Activated naive CD8-positive, alpha-beta T cell treated with anti-CD3 and anti-CD28 coated beads for 36 hours (primary cell): ENCODE measurements around the gene EPN1. TPM values are rescaled to one million over a fixed set of nuclear protein-coding genes. Genes with fewer than 3 reads are reported as not detected.

Experiments used
- DNase-seq: peaks from one replicate; pipeline ENCODE4 v3.0.0; 2021
- H3K27ac Mint-ChIP-seq: one replicate; pipeline ENCODE4 v1.8.0; 2022; ENCODE audit warnings: mild to moderate bottlenecking, moderate library complexity, mixed read lengths
- H3K27me3 Mint-ChIP-seq: one replicate; pipeline ENCODE4 v1.8.0; 2022; ENCODE audit warnings: mild to moderate bottlenecking, mixed read lengths
- H3K36me3 Mint-ChIP-seq: one replicate; pipeline ENCODE4 v1.8.0; 2021; ENCODE audit warnings: mild to moderate bottlenecking, mixed read lengths
- H3K4me1 Mint-ChIP-seq: one replicate; pipeline ENCODE4 v1.8.0; 2021; ENCODE audit warnings: mixed read lengths
- H3K4me3 Mint-ChIP-seq: one replicate; pipeline ENCODE4 v1.8.0; 2022; ENCODE audit warnings: mild to moderate bottlenecking, moderate library complexity, mixed read lengths
- H3K9me3 Mint-ChIP-seq: one replicate; pipeline ENCODE4 v1.8.0; 2022; ENCODE audit warnings: mixed read lengths
- total RNA-seq, 2 experiments: library from RNA; stranded (reverse); gene quantifications; one replicate each; pipeline ENCODE4 v1.2.3, GENCODE V29; 2021

Gene EPN1
- total RNA-seq, 2 experiments from 2014 or later: 37.1 to 39.5 TPM

GRCh38 chr19:55676889-55677505 lies 2.0 kb downstream of the EPN1 start:
- Mint-ChIP-seq H3K27ac (peak overlapping the region; percentile 52), H3K9me3 (no peaks in the 10 kb centered on the region), H3K4me1 (peaks cover 52% of the 10 kb centered on the region), H3K4me3 (peak overlapping the region; percentile 100), H3K27me3 (no peaks in the 10 kb centered on the region), H3K36me3 (peaks cover 38% of the 10 kb centered on the region)
- DNase-seq: no peak

- no peaks in the 10 kb centered on the region for H3K27me3 Mint-ChIP-seq
- H3K4me1 Mint-ChIP-seq: peaks cover 47% of the 10 kb centered on the region
- no peak overlapping the region for H3K4me3 Mint-ChIP-seq
- DNase-seq: no peak
- peaks cover 35% of the 10 kb centered on the region for H3K36me3 Mint-ChIP-seq
- peak overlapping the region; percentile 2 for H3K27ac Mint-ChIP-seq
- no peaks in the 10 kb centered on the region for H3K9me3 Mint-ChIP-seq
Measured at GRCh38 chr19:55677572-55678028, 2.6 kb downstream of the EPN1 start.

- Mint-ChIP-seq H3K4me1 (peaks cover 47% of the 10 kb centered on the region), H3K27ac (peak overlapping the region; percentile 2), H3K27me3 (no peaks in the 10 kb centered on the region), H3K4me3 (no peak overlapping the region), H3K36me3 (peaks cover 35% of the 10 kb centered on the region), H3K9me3 (no peaks in the 10 kb centered on the region)
- no peak for DNase-seq
Measured at GRCh38 chr19:55678121-55678671, 3.2 kb downstream of the EPN1 start.

- H3K9me3 Mint-ChIP-seq: no peaks in the 10 kb centered on the region
- H3K4me1 Mint-ChIP-seq: peaks cover 39% of the 10 kb centered on the region
- no peak overlapping the region for H3K4me3 Mint-ChIP-seq
- H3K27me3 Mint-ChIP-seq: no peaks in the 10 kb centered on the region
- H3K27ac Mint-ChIP-seq: no peak overlapping the region
- no peak for DNase-seq
- H3K36me3 Mint-ChIP-seq: peaks cover 33% of the 10 kb centered on the region
Measured at GRCh38 chr19:55679343-55680257, 4.6 kb downstream of the EPN1 start.

- peaks cover 31% of the 10 kb centered on the region for H3K36me3 Mint-ChIP-seq
- no peak overlapping the region for H3K27ac Mint-ChIP-seq
- H3K4me1 Mint-ChIP-seq: peaks cover 38% of the 10 kb centered on the region
- no peaks in the 10 kb centered on the region for H3K9me3 Mint-ChIP-seq
- H3K27me3 Mint-ChIP-seq: no peaks in the 10 kb centered on the region
- H3K4me3 Mint-ChIP-seq: no peak overlapping the region
- no peak for DNase-seq
Measured at GRCh38 chr19:55680339-55681130, 5.5 kb downstream of the EPN1 start.

- Mint-ChIP-seq H3K4me3 (no peak overlapping the region), H3K4me1 (peaks cover 31% of the 10 kb centered on the region), H3K27ac (no peak overlapping the region), H3K27me3 (no peaks in the 10 kb centered on the region), H3K9me3 (no peaks in the 10 kb centered on the region), H3K36me3 (peaks cover 27% of the 10 kb centered on the region)
- DNase-seq: no peak
Measured at GRCh38 chr19:55681131-55682092, 6.4 kb downstream of the EPN1 start.

GRCh38 chr19:55683449-55684261 lies 8.6 kb downstream of the EPN1 start:
- H3K27ac Mint-ChIP-seq: no peak overlapping the region
- H3K4me1 Mint-ChIP-seq: peaks cover 13% of the 10 kb centered on the region
- no peaks in the 10 kb centered on the region for H3K9me3 Mint-ChIP-seq
- no peak overlapping the region for H3K4me3 Mint-ChIP-seq
- H3K27me3 Mint-ChIP-seq: no peaks in the 10 kb centered on the region
- DNase-seq: no peak
- peaks cover 15% of the 10 kb centered on the region for H3K36me3 Mint-ChIP-seq

- H3K27ac Mint-ChIP-seq: no peak overlapping the region
- peaks cover 5% of the 10 kb centered on the region for H3K4me1 Mint-ChIP-seq
- H3K27me3 Mint-ChIP-seq: no peaks in the 10 kb centered on the region
- H3K36me3 Mint-ChIP-seq: peaks cover 9% of the 10 kb centered on the region
- H3K9me3 Mint-ChIP-seq: no peaks in the 10 kb centered on the region
- no peak for DNase-seq
- H3K4me3 Mint-ChIP-seq: no peak overlapping the region
Measured at GRCh38 chr19:55684946-55685681, 10.1 kb downstream of the EPN1 start.

- H3K4me1 Mint-ChIP-seq: peaks cover 5% of the 10 kb centered on the region
- no peaks in the 10 kb centered on the region for H3K27me3 Mint-ChIP-seq
- H3K36me3 Mint-ChIP-seq: peaks cover 9% of the 10 kb centered on the region
- no peak for DNase-seq
- no peak overlapping the region for H3K4me3 Mint-ChIP-seq
- H3K27ac Mint-ChIP-seq: no peak overlapping the region
- no peaks in the 10 kb centered on the region for H3K9me3 Mint-ChIP-seq
Measured at GRCh38 chr19:55685776-55686175, 10.8 kb downstream of the EPN1 start.

- Mint-ChIP-seq H3K36me3 (peaks cover 9% of the 10 kb centered on the region), H3K27me3 (no peaks in the 10 kb centered on the region), H3K27ac (no peak overlapping the region), H3K4me3 (no peak overlapping the region), H3K9me3 (no peaks in the 10 kb centered on the region), H3K4me1 (peaks cover 5% of the 10 kb centered on the region)
- DNase-seq: no peak
Measured at GRCh38 chr19:55686311-55687050, 11.5 kb downstream of the EPN1 start.

- Mint-ChIP-seq H3K4me3 (no peak overlapping the region), H3K36me3 (peaks cover 9% of the 10 kb centered on the region), H3K4me1 (peaks cover 5% of the 10 kb centered on the region), H3K9me3 (no peaks in the 10 kb centered on the region), H3K27me3 (no peaks in the 10 kb centered on the region), H3K27ac (no peak overlapping the region)
- DNase-seq: no peak
Measured at GRCh38 chr19:55687281-55688201, 12.5 kb downstream of the EPN1 start.
